ENCODE data around the gene PZP. TPM values are rescaled to one million over a fixed set of nuclear protein-coding genes. Genes with fewer than 3 reads are reported as not detected.
"Not testable (repeated sequence)": the region's sequence is repeated elsewhere in the genome, so short reads cannot be mapped to it uniquely, and the experiment has no call there.

PZP gene
- polyA plus RNA-seq, 1 donor from 2014 or later, result not detected

DNA sequence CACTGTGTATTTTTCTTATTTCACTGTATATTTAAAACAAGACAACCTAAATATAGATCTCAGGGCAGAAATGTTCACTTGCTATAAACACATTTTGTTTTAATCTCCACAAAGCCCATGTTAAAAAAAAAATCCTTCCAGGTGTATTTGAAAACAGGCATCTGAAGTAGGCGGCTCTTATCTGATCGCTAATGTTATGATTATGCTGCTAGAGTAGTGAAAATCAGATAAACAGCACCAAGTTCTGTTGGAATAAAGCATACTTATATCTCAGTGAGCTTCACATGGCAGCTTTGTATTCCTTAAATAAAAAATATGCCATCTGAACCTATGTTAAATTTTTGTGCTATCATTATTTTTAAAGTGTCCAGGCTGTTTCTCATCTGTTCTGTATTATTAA lies 47.6 kb upstream of the PZP start (continued):
- no peak for TF ChIP-seq REST (IDR thresholded peaks at IDR 0.05; ENCODE audit: borderline replicate concordance)

GRCh38 chr12:9253464-9253863 lies 45.3 kb upstream of the PZP start:
- no peaks in the 10 kb centered on the region for H3K36me3 ChIP-seq (ENCODE audit: insufficient read depth, low read length)
- no peaks in the 10 kb centered on the region for H3K9me2 ChIP-seq (ENCODE audit: insufficient read depth, low read length)
- no peaks in the 10 kb centered on the region for H3K9me3 ChIP-seq (ENCODE audit: low read length)
- no peak for TF ChIP-seq POLR2AphosphoS5 (IDR thresholded peaks at IDR 0.05)
- no peak for TF ChIP-seq REST (IDR thresholded peaks at IDR 0.05; ENCODE audit: borderline replicate concordance)
- TF ChIP-seq CTCF (IDR thresholded peaks at IDR 0.05; ENCODE audit: poor library complexity, severe bottlenecking), result no peak
- TF ChIP-seq MXI1 (conservative IDR thresholded peaks at IDR 0.05; ENCODE audit: poor library complexity, severe bottlenecking), result no peak
- TF ChIP-seq EZH2 (IDR thresholded peaks at IDR 0.05; ENCODE audit: borderline replicate concordance, insufficient read depth, low read length, poor library complexity, severe bottlenecking), result no peak
- no peak for TF ChIP-seq EP300 (conservative IDR thresholded peaks at IDR 0.05; ENCODE audit: poor library complexity, severe bottlenecking)
- TF ChIP-seq RAD21 (conservative IDR thresholded peaks at IDR 0.05), result no peak
- no peak for TF ChIP-seq TAF1 (IDR thresholded peaks at IDR 0.05; ENCODE audit: low read depth)
- no peak for TF ChIP-seq SMC3 (conservative IDR thresholded peaks at IDR 0.05; ENCODE audit: poor library complexity)
- no peak overlapping the region for H3K4me2 ChIP-seq (ENCODE audit: low read length)
- H4K20me1 ChIP-seq (ENCODE audit: insufficient read depth), result no peaks in the 10 kb centered on the region
- no peak overlapping the region for H3K27ac ChIP-seq (ENCODE audit: low read length)
- H3K9ac ChIP-seq (ENCODE audit: low read length), result no peak overlapping the region
- H3K4me3 ChIP-seq (ENCODE audit: low read length), result no peak overlapping the region
- H3K79me2 ChIP-seq (replicated peaks; ENCODE audit: insufficient read depth, low read length), result no peaks in the 10 kb centered on the region
- no peaks in the 10 kb centered on the region for H3F3A ChIP-seq (ENCODE audit: insufficient read depth, low read length, poor library complexity, severe bottlenecking)
- H2AFZ ChIP-seq (ENCODE audit: low read depth, low read length), result no peak overlapping the region
- H3K27me3 ChIP-seq (ENCODE audit: insufficient read depth, low read depth, low read length), result no peaks in the 10 kb centered on the region

- not testable (repeated sequence) for H2AFZ ChIP-seq (ENCODE audit: low read depth, low read length); H3K27me3 ChIP-seq (ENCODE audit: insufficient read depth, low read depth, low read length); H3K9ac ChIP-seq (ENCODE audit: low read length)
These were observed 44.6 kb upstream of the PZP start for GRCh38 chr12:9252791-9253190.

More at GRCh38 chr12:9252791-9253190, 44.6 kb upstream of the PZP start:
- H3F3A ChIP-seq (ENCODE audit: insufficient read depth, low read length, poor library complexity, severe bottlenecking); H3K4me3 ChIP-seq (ENCODE audit: low read length); H4K20me1 ChIP-seq (ENCODE audit: insufficient read depth); H3K79me2 ChIP-seq (replicated peaks; ENCODE audit: insufficient read depth, low read length); H3K4me2 ChIP-seq (ENCODE audit: low read length); H3K36me3 ChIP-seq (ENCODE audit: insufficient read depth, low read length); H3K9me2 ChIP-seq (ENCODE audit: insufficient read depth, low read length); H3K27ac ChIP-seq (ENCODE audit: low read length); H3K9me3 ChIP-seq (ENCODE audit: low read length): not testable (repeated sequence)
